22Rv1 (cell line): Measurements from ENCODE around the gene KCNAB3.

Experiments used
- ZFX ChIP-seq: fragments of 450-650 bp; IDR thresholded peaks from 2 replicates; pipeline ENCODE4 v1.6.1; 2017; ENCODE audit warnings: antibody characterized with exemption, borderline replicate concordance
- TF ChIP-seq, protein P1 (sequence below): fragments of 450-650 bp; IDR thresholded peaks from 2 replicates; pipeline ENCODE4 v1.5.1; 2017; ENCODE audit warnings: mild to moderate bottlenecking

DNA sequence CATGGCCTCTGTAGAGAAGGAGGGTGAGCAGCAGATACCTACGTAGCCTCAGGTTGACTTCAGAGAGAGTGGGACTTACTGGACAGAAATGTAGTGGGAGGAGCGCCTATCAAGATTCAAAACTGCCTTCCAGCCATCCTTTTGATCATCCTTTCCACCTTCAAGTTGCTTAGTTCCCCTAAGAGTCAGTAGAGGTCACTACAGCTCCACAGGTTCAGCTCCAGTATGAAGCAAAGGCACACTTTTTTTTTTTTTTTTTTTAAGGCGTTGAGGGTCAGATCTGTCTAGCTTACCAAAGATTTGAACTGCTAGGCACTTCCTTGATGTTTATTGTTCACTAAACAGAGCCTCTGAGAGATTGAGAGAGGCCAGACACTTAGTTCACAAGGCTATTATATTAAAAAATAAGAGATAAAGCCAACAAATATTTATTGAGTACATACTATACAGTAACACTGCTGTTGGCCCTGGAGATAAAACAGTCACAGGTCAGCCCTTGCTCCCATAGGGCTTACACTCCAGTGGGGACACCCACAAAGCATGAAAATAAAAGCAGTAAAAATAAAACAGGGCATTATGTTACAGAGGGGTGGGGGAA is 16.6 kb downstream of the KCNAB3 start:
- TF ChIP-seq, protein P1, sequence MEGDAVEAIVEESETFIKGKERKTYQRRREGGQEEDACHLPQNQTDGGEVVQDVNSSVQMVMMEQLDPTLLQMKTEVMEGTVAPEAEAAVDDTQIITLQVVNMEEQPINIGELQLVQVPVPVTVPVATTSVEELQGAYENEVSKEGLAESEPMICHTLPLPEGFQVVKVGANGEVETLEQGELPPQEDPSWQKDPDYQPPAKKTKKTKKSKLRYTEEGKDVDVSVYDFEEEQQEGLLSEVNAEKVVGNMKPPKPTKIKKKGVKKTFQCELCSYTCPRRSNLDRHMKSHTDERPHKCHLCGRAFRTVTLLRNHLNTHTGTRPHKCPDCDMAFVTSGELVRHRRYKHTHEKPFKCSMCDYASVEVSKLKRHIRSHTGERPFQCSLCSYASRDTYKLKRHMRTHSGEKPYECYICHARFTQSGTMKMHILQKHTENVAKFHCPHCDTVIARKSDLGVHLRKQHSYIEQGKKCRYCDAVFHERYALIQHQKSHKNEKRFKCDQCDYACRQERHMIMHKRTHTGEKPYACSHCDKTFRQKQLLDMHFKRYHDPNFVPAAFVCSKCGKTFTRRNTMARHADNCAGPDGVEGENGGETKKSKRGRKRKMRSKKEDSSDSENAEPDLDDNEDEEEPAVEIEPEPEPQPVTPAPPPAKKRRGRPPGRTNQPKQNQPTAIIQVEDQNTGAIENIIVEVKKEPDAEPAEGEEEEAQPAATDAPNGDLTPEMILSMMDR = peak; percentile 83
- no peak for TF ChIP-seq ZFX
